NCI-H82 treated with DMSO at 0.1 percent for 48 hours (cell line): Measurements from ENCODE around the gene ADAMTS18.
A peak's percentile ranks its signal among the peaks of the same experiment; 100 is the strongest.

ENCODE experiments used
- DNase-seq: peaks from one replicate; lab custom pipeline; 2025; ENCODE audit not compliant: unreplicated experiment; lab: John Stamatoyannopoulos, UW

Gene ADAMTS18

DNA sequence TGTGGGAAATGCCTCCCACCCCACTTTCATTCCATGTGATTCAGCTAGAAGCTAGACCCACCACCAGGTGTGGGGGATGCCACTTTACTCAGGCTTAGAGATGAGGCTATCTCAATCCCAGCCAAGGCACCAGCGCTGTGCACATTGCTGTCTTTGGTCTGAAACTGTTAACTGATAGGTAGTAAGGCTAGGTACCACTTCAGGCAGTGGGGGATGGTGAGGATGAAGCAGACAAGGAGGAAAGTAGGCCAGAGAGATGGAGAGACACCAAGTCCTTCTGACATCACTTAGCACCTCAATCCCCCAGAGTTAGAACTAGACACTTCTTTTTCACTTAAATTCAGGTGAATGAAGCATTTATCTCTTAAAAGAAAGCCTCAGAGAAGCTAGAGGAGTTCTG lies 35.8 kb downstream of the ADAMTS18 start:
- no peak for DNase-seq

DNA sequence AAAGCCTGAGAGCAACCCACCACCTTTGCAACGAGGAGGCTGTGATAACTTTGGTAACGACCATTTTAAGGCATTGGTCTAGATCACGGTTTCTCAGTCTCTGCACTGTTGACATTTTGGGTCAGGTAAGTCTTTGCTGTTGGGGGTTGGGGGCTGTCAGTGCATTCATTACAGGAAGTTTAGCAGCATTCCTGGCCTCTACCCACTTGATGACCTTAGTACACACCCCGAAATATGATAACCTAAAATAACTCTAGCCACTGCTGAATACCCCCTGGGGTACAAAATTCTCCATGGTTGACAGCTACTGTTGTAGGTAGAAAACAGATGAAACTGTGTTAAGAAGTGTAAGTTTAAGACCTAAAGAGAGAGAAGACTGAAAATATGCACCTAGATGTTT lies 36.3 kb downstream of the ADAMTS18 start:
- no peak for DNase-seq

DNA sequence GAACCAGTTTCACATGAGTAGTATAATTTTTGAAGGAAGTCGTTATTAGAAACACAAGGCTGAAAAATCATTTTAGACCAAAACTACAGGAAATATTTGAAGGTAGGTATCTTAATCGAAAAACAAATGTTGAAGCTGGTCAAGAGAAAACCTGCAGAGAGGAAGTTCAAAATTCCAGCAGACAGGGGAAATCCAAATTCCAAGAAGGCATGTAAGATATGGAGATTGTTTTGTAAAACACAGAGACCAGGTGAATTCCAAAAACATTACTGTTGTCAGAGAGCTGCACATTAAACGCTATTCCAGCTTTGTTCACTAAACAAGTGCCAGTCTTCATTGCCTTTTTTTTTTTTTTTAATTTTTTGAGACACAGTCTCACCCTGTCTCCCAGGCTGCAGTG lies 38.4 kb downstream of the ADAMTS18 start:
- no peak for DNase-seq

DNA sequence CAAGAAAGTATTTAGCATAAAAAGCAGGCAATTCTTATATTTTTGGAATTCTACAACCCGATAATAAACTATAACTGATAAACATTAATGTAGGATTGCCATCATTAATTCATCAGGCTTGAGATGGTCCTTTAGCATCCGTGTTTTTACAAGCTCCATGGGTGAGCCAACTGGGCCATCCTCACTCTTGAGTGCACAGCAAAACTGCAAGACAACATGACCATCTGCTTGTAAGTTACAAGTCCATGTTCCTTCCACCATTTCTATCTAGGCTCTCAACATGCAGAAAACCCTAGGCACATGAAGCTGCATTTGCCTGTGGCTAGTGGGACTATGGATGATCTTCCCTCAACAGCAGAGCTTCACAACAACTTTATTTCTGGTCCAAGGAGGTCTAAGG lies 40.1 kb downstream of the ADAMTS18 start:
- no peak for DNase-seq

DNA sequence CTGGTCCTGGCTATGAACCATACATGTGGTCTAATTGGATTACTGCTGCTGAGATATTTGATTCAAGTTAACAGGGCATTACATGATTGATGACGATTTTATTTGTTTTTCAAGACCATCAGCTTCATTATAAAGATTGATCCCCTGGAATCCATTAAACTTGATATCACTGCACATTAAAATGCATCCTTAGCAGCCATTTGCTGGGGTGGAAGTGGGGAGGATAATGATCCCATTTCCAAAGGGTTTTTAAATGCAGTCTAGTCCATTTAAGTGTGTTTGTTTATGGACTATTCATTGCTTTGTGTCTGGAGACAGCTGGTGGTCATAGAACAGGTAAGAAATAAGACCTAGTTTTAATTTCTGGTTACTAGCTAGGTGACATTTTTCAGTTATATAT lies 40.9 kb downstream of the ADAMTS18 start:
- DNase-seq = no peak

DNA sequence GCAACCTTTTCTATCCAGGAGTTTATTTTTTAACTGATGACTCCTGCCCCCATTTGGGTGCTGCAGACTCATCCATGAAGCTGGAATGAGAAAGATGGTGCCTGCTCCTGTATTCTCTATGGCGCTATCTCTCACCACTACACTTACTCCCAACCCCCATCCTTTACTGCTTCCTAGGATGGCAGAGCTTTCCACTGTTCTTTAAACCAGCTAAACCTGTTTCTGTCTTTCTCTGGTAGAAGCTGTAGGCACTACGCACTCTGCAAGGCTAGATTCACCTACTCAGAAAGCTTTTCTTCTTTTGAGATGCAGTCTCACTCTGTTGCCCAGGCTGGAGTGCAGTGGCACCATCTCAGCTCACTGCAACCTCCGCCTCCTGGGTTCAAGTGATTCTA lies 47.0 kb downstream of the ADAMTS18 start:
- no peak for DNase-seq

DNA sequence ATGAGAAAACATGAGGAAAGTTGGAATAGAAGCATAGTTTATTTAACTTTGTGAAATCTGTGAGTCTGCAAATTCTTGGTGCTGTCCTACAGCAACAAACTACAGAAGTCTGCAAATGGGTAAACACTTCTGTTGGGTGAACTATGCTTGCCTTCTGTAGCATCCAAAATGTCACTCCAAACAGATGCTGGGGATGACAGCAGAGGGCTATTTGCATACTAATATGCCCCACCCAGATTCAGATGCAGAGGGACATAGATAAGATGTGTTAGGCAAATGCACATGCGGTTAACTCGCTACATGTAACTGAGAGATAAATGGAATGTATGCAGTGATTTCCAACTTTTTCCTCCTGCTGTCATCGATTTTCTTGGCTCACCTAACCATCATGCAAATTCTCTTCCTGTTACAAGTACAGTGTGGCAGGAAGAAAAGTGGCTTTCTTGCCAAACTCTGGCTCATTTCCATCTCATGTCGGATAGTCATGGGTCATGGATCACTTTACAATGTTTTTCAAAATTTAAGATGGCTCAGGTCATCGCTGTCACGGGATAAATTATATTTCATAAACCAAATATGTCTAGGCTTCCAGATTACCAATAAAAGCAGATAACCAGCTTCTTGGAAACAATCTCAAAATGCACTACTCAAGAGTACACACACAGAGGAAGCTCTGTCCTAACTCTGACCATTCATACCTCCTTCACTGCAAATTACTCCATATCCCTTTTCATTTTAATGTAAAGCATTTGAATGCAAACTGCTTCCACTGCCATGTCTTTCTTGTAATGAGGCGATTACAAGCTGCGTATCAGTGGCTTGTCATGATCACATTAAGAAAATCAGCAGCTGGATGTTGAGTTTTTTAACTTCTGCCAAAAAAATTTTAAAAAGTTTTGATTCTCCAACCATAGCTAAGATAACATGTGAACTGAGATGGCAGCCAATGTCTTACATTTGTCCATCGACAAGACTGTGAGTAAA lies 47.7 kb downstream of the ADAMTS18 start:
- DNase-seq = no peak

DNA sequence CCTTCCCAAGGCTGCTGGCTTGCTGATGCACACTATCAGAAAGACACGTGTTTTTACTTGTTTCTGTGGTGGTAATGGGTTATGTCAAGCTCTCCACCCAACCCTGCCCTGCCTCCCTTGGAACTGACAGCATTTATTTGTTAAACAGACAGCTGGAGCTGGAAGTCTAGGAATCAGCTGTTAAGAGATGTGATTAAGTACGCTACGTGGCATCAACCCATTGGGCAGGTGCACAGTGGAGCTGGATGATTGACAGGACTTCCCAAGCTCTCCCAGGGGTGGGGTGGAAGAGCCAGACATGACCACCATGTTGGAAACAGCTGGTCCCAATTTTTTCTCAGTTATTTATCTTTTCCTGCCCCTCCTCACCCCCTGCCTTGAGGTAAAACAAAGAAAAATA lies 49.4 kb downstream of the ADAMTS18 start:
- DNase-seq = no peak

DNA sequence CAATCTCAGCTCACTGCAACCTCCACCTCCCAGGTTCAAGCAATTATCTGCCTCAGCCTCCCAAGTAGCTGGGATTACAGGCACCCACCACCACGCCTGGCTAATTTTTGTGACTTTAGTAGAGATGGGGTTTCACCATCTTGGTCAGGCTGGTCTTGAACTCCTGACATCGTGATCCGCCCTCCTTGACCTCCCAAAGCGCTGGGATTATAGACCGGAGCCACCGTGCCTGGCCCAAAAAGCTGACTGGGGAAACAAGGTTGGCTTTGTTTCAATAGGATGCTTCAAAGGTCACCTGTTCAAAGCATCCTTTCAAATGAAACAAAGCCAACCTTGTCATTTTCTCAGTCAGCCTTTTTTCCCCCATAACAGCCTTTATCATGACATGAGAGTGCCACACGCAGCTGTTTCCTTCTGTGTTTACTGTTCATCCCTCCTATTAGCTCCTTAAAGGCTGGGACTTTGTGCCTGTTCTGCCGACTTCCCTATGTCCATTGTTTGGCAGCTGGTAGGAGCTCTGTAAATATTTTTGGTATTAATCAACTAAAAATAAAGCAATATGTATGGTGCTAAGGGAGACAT lies 51.1 kb downstream of the ADAMTS18 start:
- DNase-seq = no peak

DNA sequence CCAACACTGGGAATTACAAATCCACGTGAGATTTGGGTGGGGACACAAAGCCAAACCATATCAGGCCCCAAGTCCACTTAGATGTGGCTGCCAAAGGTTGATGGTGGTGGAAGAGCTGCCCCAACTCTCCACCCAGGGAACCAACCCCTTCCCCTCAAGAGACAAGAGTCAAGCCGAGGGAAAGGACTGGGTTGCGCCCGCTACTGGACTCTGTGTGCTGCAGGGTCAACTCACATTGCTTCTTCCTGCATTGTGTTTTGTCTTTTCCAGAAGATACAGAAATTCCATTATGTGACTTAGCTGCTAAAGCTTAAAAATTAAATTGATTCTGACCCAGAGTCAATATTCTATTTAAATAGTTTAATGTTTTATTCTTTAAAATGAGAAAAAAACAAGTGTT lies 58.5 kb downstream of the ADAMTS18 start:
- no peak for DNase-seq

DNA sequence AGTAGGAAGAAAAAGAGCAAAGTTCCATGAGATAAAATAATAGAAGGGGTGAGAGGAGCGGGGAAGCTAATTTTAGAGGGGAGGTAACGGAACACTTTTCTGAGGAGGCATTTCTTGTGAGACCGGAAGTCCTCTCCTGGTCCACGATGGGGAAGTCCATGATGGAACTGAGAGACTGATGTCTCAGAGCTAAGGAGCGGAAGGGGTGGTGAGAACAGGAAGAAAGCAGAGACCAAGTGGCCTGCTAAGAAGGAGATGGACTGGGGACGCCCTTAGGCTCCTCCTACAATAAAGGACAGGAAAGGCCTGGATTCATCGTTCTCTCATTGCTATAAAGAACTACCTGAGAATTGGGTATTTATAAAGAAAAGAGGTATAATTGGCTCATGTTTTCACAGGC lies 59.4 kb downstream of the ADAMTS18 start:
- DNase-seq = no peak

DNA sequence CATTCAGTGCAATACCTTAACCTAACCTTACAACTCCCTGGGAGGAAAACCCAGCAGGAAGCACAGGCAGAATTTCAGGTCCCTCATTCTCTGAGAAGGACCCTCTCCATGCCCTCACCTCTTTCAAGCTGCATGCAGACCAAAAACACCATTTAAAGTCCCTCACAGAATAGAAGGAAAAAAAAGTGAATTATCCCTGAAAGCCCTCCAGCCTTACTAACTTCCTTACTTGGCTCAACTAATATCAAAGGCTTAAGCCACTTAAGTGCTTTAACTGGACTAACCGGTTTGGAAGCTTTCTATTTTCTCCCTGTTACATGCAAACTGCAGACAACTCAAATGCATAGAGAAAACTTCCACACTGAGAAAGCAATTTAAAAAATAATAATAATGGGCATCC lies 60.5 kb downstream of the ADAMTS18 start:
- peak; percentile 12 for DNase-seq

DNA sequence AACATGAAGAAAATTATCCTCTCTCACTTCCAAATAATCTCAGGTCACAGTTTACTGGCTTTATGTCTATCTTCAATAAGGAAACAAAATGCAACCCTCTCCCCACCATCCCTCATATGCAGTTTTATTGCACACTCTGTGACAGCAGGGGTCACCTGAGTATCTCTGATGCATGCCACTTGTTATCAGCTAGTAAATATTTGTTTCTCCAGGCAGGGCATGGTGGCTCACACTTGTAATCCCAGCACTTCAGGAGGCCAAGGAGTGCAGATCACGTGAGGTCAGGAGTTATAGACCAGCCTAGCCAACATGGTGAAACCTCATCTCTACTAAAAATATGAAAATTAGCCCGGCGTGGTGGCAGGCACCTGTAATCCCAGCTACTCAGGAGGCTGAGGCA lies 61.1 kb downstream of the ADAMTS18 start:
- no peak for DNase-seq

DNA sequence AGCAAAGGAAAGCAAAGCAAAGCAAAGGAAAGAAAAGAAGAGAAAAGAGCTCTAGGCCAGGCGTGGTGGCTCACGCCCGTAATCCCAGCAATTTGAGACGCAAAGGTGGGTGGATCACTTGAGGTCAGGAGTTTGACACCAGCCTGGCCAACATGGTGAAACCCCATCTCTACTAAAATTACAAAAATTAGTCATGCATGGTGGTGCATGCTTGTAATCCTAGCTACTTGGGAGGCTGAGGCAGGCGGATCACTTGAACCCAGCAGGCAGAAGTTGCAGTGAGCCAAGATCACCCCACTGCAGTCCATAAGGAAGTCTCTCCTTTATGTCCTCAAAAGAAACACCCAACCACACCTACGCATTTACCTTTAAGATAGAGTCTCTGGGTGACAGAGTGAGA lies 70.1 kb downstream of the ADAMTS18 start:
- DNase-seq = no peak

DNA sequence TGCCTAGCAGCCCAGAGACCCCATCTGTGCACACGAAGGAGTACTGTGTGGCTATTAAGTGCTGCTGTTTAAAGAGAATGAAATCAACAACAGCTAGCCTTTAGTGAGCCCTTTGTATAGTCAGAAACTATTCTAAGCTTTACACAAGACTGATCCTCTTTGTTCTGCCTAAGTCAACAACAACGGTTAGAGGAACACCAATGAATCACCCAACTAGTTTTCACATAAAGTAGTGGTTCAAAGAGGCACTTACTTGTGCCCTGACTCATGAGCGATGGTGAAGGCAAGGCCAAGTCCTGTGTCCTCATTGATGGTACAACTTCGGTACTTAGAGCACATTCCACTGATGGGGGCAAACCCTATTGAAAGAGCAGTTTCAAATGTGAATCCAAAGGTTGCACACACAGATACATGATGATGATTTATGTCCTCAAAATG lies 75.8 kb downstream of the ADAMTS18 start:
- no peak for DNase-seq

DNA sequence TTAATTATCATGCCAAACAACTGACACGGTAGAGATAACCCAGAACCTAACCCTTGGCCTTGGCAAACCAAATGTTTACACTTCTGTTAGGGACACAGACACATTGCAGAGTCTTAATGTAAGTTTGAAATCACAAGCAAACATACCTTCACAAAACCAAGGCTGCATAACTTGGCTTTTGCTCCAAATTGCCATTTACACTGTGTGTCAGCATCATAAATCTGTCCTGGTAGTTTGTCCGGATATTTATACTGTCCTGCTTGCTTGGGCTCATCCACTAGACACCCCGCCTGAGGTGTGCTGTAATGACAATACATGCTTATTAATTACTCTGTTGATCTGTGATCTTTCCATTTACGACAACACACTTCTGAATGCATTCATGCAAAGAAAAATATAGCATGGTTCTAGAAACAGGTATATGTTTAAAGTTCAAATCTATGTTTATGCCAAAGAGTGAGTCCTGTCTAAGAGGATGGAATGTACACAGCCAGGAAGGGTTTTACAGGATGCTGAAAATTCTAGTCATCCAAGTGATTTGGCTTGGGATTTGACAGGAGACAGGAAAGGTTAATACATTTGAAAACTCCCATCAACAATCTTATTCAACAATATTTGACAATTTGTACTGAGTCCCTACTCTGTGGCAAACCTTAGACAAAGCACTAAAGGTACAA lies 81.1 kb downstream of the ADAMTS18 start:
- DNase-seq = no peak

DNA sequence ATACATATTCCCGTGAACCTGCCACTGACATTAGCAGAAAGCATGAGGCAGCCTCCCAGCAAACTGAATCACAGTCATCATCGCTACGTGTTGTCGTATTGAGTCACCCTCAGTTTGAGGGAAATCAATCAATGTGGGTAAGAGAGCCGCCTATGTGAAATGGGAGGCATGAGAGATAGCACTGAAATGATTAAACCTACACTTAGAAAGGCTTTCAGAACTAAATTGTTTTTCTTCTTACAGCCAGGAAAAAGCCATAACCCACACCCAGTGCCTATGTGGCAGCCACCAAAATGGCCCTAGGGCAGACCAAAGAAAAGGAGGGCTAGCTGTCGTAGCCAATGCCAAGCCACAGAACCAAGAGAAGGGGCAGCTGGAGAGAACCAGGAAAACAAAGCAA lies 90.5 kb downstream of the ADAMTS18 start:
- no peak for DNase-seq

DNA sequence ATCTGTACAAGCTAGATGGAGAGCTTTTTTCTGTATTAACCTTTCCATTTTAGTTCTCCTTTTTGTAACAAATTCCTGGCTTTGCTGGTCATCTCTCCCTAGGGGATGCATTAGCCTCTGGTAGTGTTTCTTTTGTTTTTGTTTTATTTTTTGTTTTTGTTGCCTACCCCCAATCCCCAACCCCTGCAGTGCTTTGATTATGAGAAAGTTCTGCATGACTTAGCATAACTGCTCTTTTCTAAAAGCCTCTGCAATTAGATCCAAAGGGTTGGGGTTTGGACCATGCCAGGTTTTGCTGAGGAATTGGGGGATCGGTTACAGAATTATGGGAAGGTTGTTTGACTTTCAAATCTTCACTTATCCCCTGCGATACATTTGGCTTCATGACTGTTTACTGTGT lies 98.2 kb downstream of the ADAMTS18 start:
- DNase-seq = no peak

DNA sequence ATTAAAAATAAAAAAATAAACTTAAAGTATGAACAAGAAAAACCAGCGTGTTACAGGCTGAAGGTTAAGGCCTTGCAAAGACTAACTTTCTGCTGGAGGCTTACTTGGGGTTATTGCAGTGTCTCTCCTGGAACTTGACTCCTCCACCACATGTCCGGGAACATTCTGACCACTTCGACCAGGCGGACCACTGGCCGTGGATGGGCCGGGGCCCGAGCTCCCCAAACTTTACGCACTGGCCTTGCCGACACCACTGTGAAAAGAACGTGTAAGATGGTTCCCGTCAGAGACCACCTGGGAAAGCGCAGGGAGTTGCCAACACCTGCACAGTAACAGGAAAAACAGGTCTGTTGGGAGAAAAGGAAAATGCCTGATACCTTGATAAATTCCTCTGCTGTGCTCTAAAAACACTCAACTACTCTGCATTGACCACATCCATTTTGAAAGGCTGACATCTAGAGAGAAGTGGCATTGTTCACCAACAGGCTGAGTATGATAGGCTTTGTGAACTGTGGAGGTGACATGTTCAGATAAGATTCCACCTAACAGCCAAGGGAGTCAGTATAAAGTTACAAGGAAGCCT lies 99.1 kb downstream of the ADAMTS18 start:
- DNase-seq = no peak

DNA sequence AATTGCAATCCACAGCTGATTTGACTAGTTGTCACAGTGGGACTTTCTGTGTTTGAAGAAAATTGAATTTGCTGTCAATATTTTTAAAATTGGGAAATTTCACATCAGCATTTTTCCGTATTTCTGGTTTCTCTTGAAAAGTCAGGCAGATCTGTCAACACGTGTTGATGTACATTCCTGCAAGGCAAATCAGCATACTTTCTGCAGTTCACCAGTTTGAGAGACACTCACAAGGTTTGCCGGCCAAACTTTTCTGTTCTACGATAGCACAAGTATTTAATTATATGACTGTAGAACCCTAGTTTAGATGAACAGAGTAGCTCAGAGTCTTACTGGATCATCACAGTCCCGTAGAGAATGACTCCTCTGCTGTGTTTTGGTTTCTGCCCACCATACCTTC lies 102.0 kb downstream of the ADAMTS18 start:
- DNase-seq = no peak

DNA sequence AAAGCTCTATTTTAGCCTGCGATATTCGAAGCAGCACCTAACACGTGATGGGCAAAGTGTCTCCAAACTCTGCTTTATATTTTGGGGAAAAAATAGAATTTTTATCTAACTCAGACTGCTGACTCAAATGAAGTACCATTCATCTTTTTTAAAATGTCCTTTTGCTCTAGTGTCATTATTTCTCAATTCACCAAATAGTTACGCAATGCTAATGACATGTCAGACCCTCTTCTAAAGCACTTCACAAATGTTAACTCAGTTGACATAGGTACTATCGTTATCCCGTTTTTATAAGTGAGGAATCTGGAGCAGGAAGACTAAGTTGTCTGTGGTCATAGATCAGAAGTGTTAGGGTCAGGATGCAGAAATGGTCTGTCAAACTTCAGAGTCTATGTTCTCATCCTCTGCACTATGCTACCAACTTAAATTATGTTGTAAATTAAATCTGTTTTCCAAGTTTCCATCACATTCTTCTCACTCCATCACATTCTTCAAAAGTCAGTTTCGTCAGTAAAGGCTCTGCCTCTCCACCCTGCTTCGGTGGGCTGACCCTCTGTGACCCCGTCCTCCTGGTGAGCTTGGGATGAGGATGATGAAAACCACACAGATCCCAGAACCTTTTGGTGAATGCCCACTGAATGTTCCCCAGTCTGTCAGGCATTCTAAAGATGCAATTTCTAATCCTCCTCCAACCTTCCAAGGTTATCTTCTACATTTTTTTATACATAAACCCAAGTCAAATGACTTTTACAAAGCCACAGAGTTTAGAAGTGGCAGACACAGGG lies 102.8 kb downstream of the ADAMTS18 start:
- DNase-seq = no peak
